BJ (cell line): Measurements from ENCODE around the gene TMEM266. TPM values are rescaled to one million over a fixed set of nuclear protein-coding genes. Genes with fewer than 3 reads are reported as not detected.
A peak's percentile ranks its signal among the peaks of the same experiment; 100 is the strongest.

Source experiments
- CTCF ChIA-PET: fragments of 350-600 bp; formaldehyde crosslinking; extraction: SDS; loops from one replicate; lab custom pipeline; 2021; ENCODE audit warnings: antibody characterized with exemption, inconsistent platforms; lab: Yijun Ruan, JAX
- POLR2A ChIA-PET: fragments of 300-600 bp; sonication (Branson Sonifier 250); formaldehyde crosslinking; extraction: SDS; loops from one replicate; lab custom pipeline; 2021; ENCODE audit warnings: antibody characterized with exemption; lab: Charles Lee
- DNase-seq: peaks from one replicate; pipeline ENCODE4 v3.0.0-alpha.2; 2011; ENCODE audit warnings: low read depth
- H3K27me3 ChIP-seq: 2 replicates; pipeline ENCODE4 v1.6.0; 2011; ENCODE audit warnings: low read length; ENCODE audit not compliant: control insufficient read depth, insufficient read depth
- H3K36me3 ChIP-seq: 2 replicates; pipeline ENCODE4 v1.5.1; 2011; ENCODE audit warnings: low read length; ENCODE audit not compliant: control insufficient read depth, insufficient read depth
- H3K4me3 ChIP-seq: 2 replicates; pipeline ENCODE4 v1.5.1; 2011; ENCODE audit warnings: low read depth, mild to moderate bottlenecking, control low read depth, low read length
- CTCF ChIP-seq: IDR thresholded peaks from 2 replicates; pipeline ENCODE4 v1.5.1; 2011; ENCODE audit warnings: low read depth, mild to moderate bottlenecking, control low read depth, inconsistent platforms, low read length, moderate library complexity; ENCODE audit not compliant: insufficient read depth
- polyA plus RNA-seq: library from polyadenylated mRNA; depleted of rRNA; stranded (reverse); fragments of >200 nt; gene quantifications from 2 replicates; pipeline ENCODE4 v1.2.3, GENCODE V29; 2011

Gene TMEM266
- polyA plus RNA-seq, 1 experiment: 0.18 TPM

- ChIA-PET POLR2A (no interaction called here), CTCF (interaction anchor here (0.6 to 8.8 kb wide), 15 partner anchors 9 to 255 kb away, joined by 3 to 137 read pairs (median 4); no protein-coding TSS in a partner anchor)
- H3K27me3 ChIP-seq: peaks cover 24% of the 10 kb centered on the region
- H3K36me3 ChIP-seq: no peaks in the 10 kb centered on the region
- DNase-seq: no peak
- TF ChIP-seq CTCF: no peak
- H3K4me3 ChIP-seq: no peak overlapping the region
Measured at GRCh38 chr15:76056931-76057330, 2.9 kb upstream of the TMEM266 start.

- CTCF ChIA-PET: interaction anchor here (0.6 to 8.8 kb wide), 21 partner anchors 8 to 291 kb away, joined by 3 to 137 read pairs (median 4); no protein-coding TSS in a partner anchor
- no peaks in the 10 kb centered on the region for H3K36me3 ChIP-seq
- DNase-seq: no peak
- no peak overlapping the region for H3K4me3 ChIP-seq
- H3K27me3 ChIP-seq: peaks cover 26% of the 10 kb centered on the region
- peak; percentile 77 for TF ChIP-seq CTCF
- POLR2A ChIA-PET: no interaction called here
Measured at GRCh38 chr15:76057332-76058000, 2.3 kb upstream of the TMEM266 start.

- DNase-seq: no peak
- H3K4me3 ChIP-seq: peak overlapping the region; percentile 56
- H3K36me3 ChIP-seq: no peaks in the 10 kb centered on the region
- ChIA-PET POLR2A (no interaction called here), CTCF (interaction anchor here (0.7 to 8.8 kb wide), 13 partner anchors 11 to 247 kb away, joined by 3 to 137 read pairs (median 4); no protein-coding TSS in a partner anchor)
- peaks cover 33% of the 10 kb centered on the region for H3K27me3 ChIP-seq
- no peak for TF ChIP-seq CTCF
Measured at GRCh38 chr15:76058714-76059319, 968 bp upstream of the TMEM266 start.

- DNase-seq: no peak
- Histone ChIP-seq H3K27me3 (peaks cover 38% of the 10 kb centered on the region), H3K36me3 (no peaks in the 10 kb centered on the region), H3K4me3 (peak overlapping the region; percentile 46)
- CTCF ChIA-PET: interaction anchor here (0.9 to 8.8 kb wide), 8 partner anchors 11 to 807 kb away, joined by 3 to 137 read pairs (median 4); no protein-coding TSS in a partner anchor
- POLR2A ChIA-PET: interaction anchor here (0.6 kb wide), 1 partner anchor 124 kb away, joined by 5 read pairs; no protein-coding TSS in a partner anchor
- TF ChIP-seq CTCF: no peak
Measured at GRCh38 chr15:76060118-76060989, 569 bp downstream of the TMEM266 start.
